Neuronal stem cell (in vitro differentiated cells): ENCODE measurements around the gene CDK17.

Source experiments
- DNase-seq: peaks from one replicate; pipeline ENCODE4 v3.0.0-alpha.2; 2013; ENCODE audit warnings: low spot score
- H2AFZ ChIP-seq: one replicate; pipeline ENCODE4 v1.6.1; 2013; ENCODE audit warnings: mild to moderate bottlenecking, low read length, inconsistent platforms
- H2AK5ac ChIP-seq: 2 replicates; pipeline ENCODE4 v1.6.1; 2013; ENCODE audit warnings: low read depth, mild to moderate bottlenecking, inconsistent platforms, low read length, moderate library complexity, mixed read lengths
- H2BK120ac ChIP-seq: 2 replicates; pipeline ENCODE4 v1.6.1; 2013; ENCODE audit warnings: low read depth, mild to moderate bottlenecking, inconsistent platforms, low read length, moderate library complexity, mixed read lengths
- H2BK12ac ChIP-seq: one replicate; pipeline ENCODE4 v1.6.1; 2013; ENCODE audit warnings: low read length, inconsistent platforms
- H2BK15ac ChIP-seq: 2 replicates; pipeline ENCODE4 v1.6.1; 2013; ENCODE audit warnings: mild to moderate bottlenecking, low read length, inconsistent platforms, mixed read lengths
- H2BK5ac ChIP-seq: one replicate; pipeline ENCODE4 v1.6.1; 2013; ENCODE audit warnings: inconsistent platforms, mild to moderate bottlenecking, low read length, moderate library complexity
- H3K14ac ChIP-seq: one replicate; pipeline ENCODE4 v1.6.1; 2013; ENCODE audit warnings: low read length, inconsistent platforms
- H3K18ac ChIP-seq: 2 replicates; pipeline ENCODE4 v1.6.1; 2013; ENCODE audit warnings: low read length, inconsistent platforms
- H3K23ac ChIP-seq: 2 replicates; pipeline ENCODE4 v1.6.1; 2013; ENCODE audit warnings: low read depth, mild to moderate bottlenecking, mixed read lengths, low read length, inconsistent platforms; ENCODE audit not compliant: poor library complexity
- H3K27ac ChIP-seq: replicated peaks from 3 replicates; pipeline ENCODE4 v1.5.1; 2013; ENCODE audit warnings: low read length, inconsistent platforms
- H3K27me3 ChIP-seq, 3 experiments: 2 replicates each; pipeline ENCODE4 v1.6.1; 2013; ENCODE audit warnings: low read length in 3 of 3, mild to moderate bottlenecking in 2 of 3, inconsistent platforms in 1 of 3, low read depth in 1 of 3, mixed read lengths in 1 of 3, moderate library complexity in 1 of 3; ENCODE audit not compliant: control insufficient read depth in 3 of 3, insufficient read depth in 3 of 3
- H3K36me3 ChIP-seq, 2 donors: replicated peaks in 1 of 2; 2 replicates each; pipeline ENCODE4 v1.6.1; 2013; ENCODE audit warnings: low read length in 2 of 2; ENCODE audit not compliant: control insufficient read depth in 2 of 2, insufficient read depth in 2 of 2
- H3K4ac ChIP-seq: 2 replicates; pipeline ENCODE4 v1.6.1; 2013; ENCODE audit warnings: inconsistent platforms, mild to moderate bottlenecking, low read length, moderate library complexity
- H3K4me1 ChIP-seq, 2 donors: 1 replicate in 1 of 2; 2 replicates in 1 of 2; pipeline ENCODE4 v1.6.1; 2013; ENCODE audit warnings: low read length in 2 of 2, low read depth in 1 of 2; ENCODE audit not compliant: control insufficient read depth in 2 of 2, insufficient read depth in 1 of 2
- H3K4me2 ChIP-seq: one replicate; pipeline ENCODE4 v1.6.1; 2013; ENCODE audit warnings: mild to moderate bottlenecking, low read length, inconsistent platforms; ENCODE audit not compliant: insufficient read depth, poor library complexity, severe bottlenecking
- H3K4me3 ChIP-seq, 2 donors: 2 replicates each; pipeline ENCODE4 v1.5.1; 2013; ENCODE audit warnings: low read length in 2 of 2, mild to moderate bottlenecking in 2 of 2, inconsistent platforms in 1 of 2, moderate library complexity in 1 of 2
- H3K79me1 ChIP-seq: one replicate; pipeline ENCODE4 v1.6.1; 2013; ENCODE audit warnings: low read depth, mild to moderate bottlenecking, inconsistent platforms, low read length, moderate library complexity
- H3K9ac ChIP-seq: one replicate; pipeline ENCODE4 v1.6.1; 2013; ENCODE audit warnings: mild to moderate bottlenecking, low read depth, low read length, inconsistent platforms; ENCODE audit not compliant: poor library complexity
- H3K9me3 ChIP-seq, 2 donors: replicated peaks in 1 of 2; 2 replicates each; pipeline versions ENCODE3 to v1.6.1; 2013; ENCODE audit warnings: low read length in 2 of 2, mild to moderate bottlenecking in 2 of 2, inconsistent platforms in 1 of 2, low read depth in 1 of 2, mixed read lengths in 1 of 2, moderate library complexity in 1 of 2; ENCODE audit not compliant: control insufficient read depth in 2 of 2, insufficient read depth in 1 of 2
- H4K8ac ChIP-seq: one replicate; pipeline ENCODE4 v1.6.1; 2013; ENCODE audit warnings: low read depth, mild to moderate bottlenecking, inconsistent platforms, low read length, moderate library complexity
- H4K91ac ChIP-seq: one replicate; pipeline ENCODE4 v1.6.1; 2013; ENCODE audit warnings: low read length, low read depth, mild to moderate bottlenecking, inconsistent platforms; ENCODE audit not compliant: poor library complexity
- WGBS, 2 donors: extraction: QIAGEN DNeasy Blood & Tissue Kit; methylation state at CpG; one replicate each; pipeline ENCODE4 v1.1.7; 2013; ENCODE audit warnings: missing lambda C conversion rate in 2 of 2, mixed read lengths in 1 of 2; ENCODE audit not compliant: insufficient read length in 2 of 2, insufficient replicate concordance in 1 of 2; ENCODE audit errors: extremely low coverage in 2 of 2; 5-methylcytosine and 5-hydroxymethylcytosine counted together

Gene CDK17

GRCh38 chr12:96235484-96235826, 164.8 kb downstream of the CDK17 start:
- no peak overlapping the region for H4K91ac ChIP-seq
- no peak overlapping the region for H3K4me2 ChIP-seq
- H2AK5ac ChIP-seq: no peak overlapping the region
- H2BK120ac ChIP-seq: no peak overlapping the region
- H3K9ac ChIP-seq: no peak overlapping the region
- DNase-seq: no peak
- H3K27ac ChIP-seq: no peak overlapping the region
- H3K18ac ChIP-seq: no peak overlapping the region
- H3K27me3 ChIP-seq: no peaks in the 10 kb centered on the region
- H4K8ac ChIP-seq: no peak overlapping the region
- no peak overlapping the region for H3K4me3 ChIP-seq
- no peak overlapping the region for H2BK15ac ChIP-seq
- H3K23ac ChIP-seq: no peak overlapping the region
- no peaks in the 10 kb centered on the region for H3K9me3 ChIP-seq
- H2BK5ac ChIP-seq: no peak overlapping the region
- peak overlapping the region; percentile 47 for H3K14ac ChIP-seq
- H2BK12ac ChIP-seq: no peak overlapping the region
- H3K36me3 ChIP-seq: no peaks in the 10 kb centered on the region
- H3K79me1 ChIP-seq: no peaks in the 10 kb centered on the region
- H3K4ac ChIP-seq: no peak overlapping the region
- peaks cover 3 to 9% of the 10 kb centered on the region in 2 donors for H3K4me1 ChIP-seq
- H2AFZ ChIP-seq: no peak overlapping the region
- WGBS, 2 donors: no CpG with 5 or more reads among the region's 5 CpGs

- H4K8ac ChIP-seq: no peak overlapping the region
- no peak overlapping the region for H3K4me2 ChIP-seq
- peak overlapping the region; percentile 15 for H3K18ac ChIP-seq
- H3K9ac ChIP-seq: no peak overlapping the region
- no peaks in the 10 kb centered on the region for H3K36me3 ChIP-seq
- H3K9me3 ChIP-seq: no peaks in the 10 kb centered on the region
- no peak overlapping the region for H2BK5ac ChIP-seq
- peak overlapping the region; percentile 47 for H3K14ac ChIP-seq
- no peak overlapping the region for H3K4me3 ChIP-seq
- no peak overlapping the region for H3K27ac ChIP-seq
- no peak overlapping the region for H2BK12ac ChIP-seq
- no peak for DNase-seq
- H3K79me1 ChIP-seq: no peaks in the 10 kb centered on the region
- H2BK120ac ChIP-seq: no peak overlapping the region
- H3K27me3 ChIP-seq: no peaks in the 10 kb centered on the region
- no CpG with 5 or more reads among the region's 22 CpGs for WGBS, 2 donors
- peaks cover 2 to 3% of the 10 kb centered on the region in 2 donors for H3K4me1 ChIP-seq
- H3K4ac ChIP-seq: no peak overlapping the region
- H2AK5ac ChIP-seq: no peak overlapping the region
- H4K91ac ChIP-seq: no peak overlapping the region
- no peak overlapping the region for H2AFZ ChIP-seq
- no peak overlapping the region for H2BK15ac ChIP-seq
- H3K23ac ChIP-seq: no peak overlapping the region
Measured at GRCh38 chr12:96234591-96235483, 165.4 kb downstream of the CDK17 start.

GRCh38 chr12:96233939-96234461, 166.2 kb downstream of the CDK17 start:
- Histone ChIP-seq H2AK5ac (no peak overlapping the region), H3K4ac (no peak overlapping the region), H3K27ac (no peak overlapping the region), H3K4me1 (peaks cover 0 to 2% of the 10 kb centered on the region in 2 donors), H2BK12ac (no peak overlapping the region), H2AFZ (no peak overlapping the region), H3K18ac (peak overlapping the region; percentile 70), H3K4me3 (no peak overlapping the region), H3K9ac (no peak overlapping the region), H3K9me3 (no peaks in the 10 kb centered on the region), H3K79me1 (no peaks in the 10 kb centered on the region), H3K23ac (peak overlapping the region; percentile 68), H3K27me3 (no peaks in the 10 kb centered on the region), H3K4me2 (no peak overlapping the region), H2BK5ac (no peak overlapping the region), H3K14ac (no peak overlapping the region), H4K91ac (no peak overlapping the region), H4K8ac (no peak overlapping the region), H3K36me3 (no peaks in the 10 kb centered on the region), H2BK120ac (no peak overlapping the region), H2BK15ac (no peak overlapping the region)
- DNase-seq: no peak
- WGBS, 2 donors: no CpG with 5 or more reads among the region's 15 CpGs

- Histone ChIP-seq H4K91ac (no peak overlapping the region), H3K9ac (no peak overlapping the region), H2BK120ac (no peak overlapping the region), H3K27ac (no peak overlapping the region), H2BK5ac (no peak overlapping the region), H2AK5ac (no peak overlapping the region), H3K18ac (no peak overlapping the region), H3K79me1 (no peaks in the 10 kb centered on the region), H2BK15ac (no peak overlapping the region), H3K4me3 (no peak overlapping the region), H3K23ac (no peak overlapping the region), H3K36me3 (no peaks in the 10 kb centered on the region), H2BK12ac (no peak overlapping the region), H2AFZ (no peak overlapping the region), H3K4ac (no peak overlapping the region), H3K27me3 (no peaks in the 10 kb centered on the region), H3K9me3 (no peaks in the 10 kb centered on the region), H3K4me1 (peaks cover 0 to 2% of the 10 kb centered on the region in 2 donors), H4K8ac (no peak overlapping the region), H3K4me2 (no peak overlapping the region), H3K14ac (no peak overlapping the region)
- WGBS, 2 donors: no CpG with 5 or more reads among the region's 7 CpGs
- DNase-seq: no peak
Measured at GRCh38 chr12:96233168-96233567, 167.1 kb downstream of the CDK17 start.
